HG02943 (cell line): ENCODE measurements around the gene PFKL.

Experiments
- ATAC-seq: cut with Tn5 transposase; IDR thresholded peaks from one replicate; pipeline ENCODE4 v1.9.1; 2021; ENCODE audit warnings: mild to moderate bottlenecking, low read depth, moderate library complexity; ENCODE audit not compliant: unreplicated experiment

Gene PFKL

GRCh38 chr21:44374601-44375280, 74.9 kb downstream of the PFKL start:
- ATAC-seq: no peak

- no peak for ATAC-seq
These were observed 75.4 kb downstream of the PFKL start for GRCh38 chr21:44375281-44375651.

GRCh38 chr21:44375761-44376241, 75.9 kb downstream of the PFKL start:
- ATAC-seq: no peak

- no peak for ATAC-seq
These were observed 76.8 kb downstream of the PFKL start for GRCh38 chr21:44376606-44377005.
